Measurements from ENCODE around the gene DLG1. TPM values are rescaled to one million over a fixed set of nuclear protein-coding genes. Genes with fewer than 3 reads are reported as not detected.

Gene DLG1
- total and polyA plus RNA-seq, 2 of the 4 experiments (the other 2 are of a cell fraction) = 21.2 to 57.7 TPM

- Histone ChIP-seq H3K4me1 (ENCODE audit: control insufficient read depth, insufficient read depth, low read length) (no peaks in the 10 kb centered on the region), H2BK15ac (ENCODE audit: low read depth, low read length) (no peak overlapping the region), H4K8ac (ENCODE audit: low read depth in 2 of 2, low read length in 2 of 2) (no peak overlapping the region), H3K36me3 (ENCODE audit: control insufficient read depth, insufficient read depth, low read length) (no peaks in the 10 kb centered on the region), H2AK5ac (ENCODE audit: low read depth, low read length) (no peak overlapping the region), H3K4ac (ENCODE audit: low read depth, low read length) (no peak overlapping the region), H2AK9ac (replicated peaks; ENCODE audit: low read depth, low read length, poor library complexity) (no peak overlapping the region), H3K9me1 (ENCODE audit: insufficient read depth, low read length) (no peaks in the 10 kb centered on the region), H2BK20ac (ENCODE audit: low read depth, low read length) (no peak overlapping the region), H3K18ac (ENCODE audit: low read depth, low read length) (no peak overlapping the region), H2BK5ac (ENCODE audit: low read depth, low read length, poor library complexity, severe bottlenecking) (no peak overlapping the region), H3K27me3 (ENCODE audit: control insufficient read depth, insufficient read depth, low read length) (peaks cover 25% of the 10 kb centered on the region), H2AFZ (replicated peaks; ENCODE audit: low read length, poor library complexity) (no peak overlapping the region), H3K9ac (ENCODE audit: low read depth, low read length) (no peak overlapping the region), H4K91ac (ENCODE audit: insufficient read depth, low read depth, low read length) (no peak overlapping the region), H3K9me3 (ENCODE audit: control insufficient read depth, insufficient read depth, low read length) (no peaks in the 10 kb centered on the region), H4K5ac (ENCODE audit: low read depth, low read length) (no peak overlapping the region), H3K4me3 (ENCODE audit: insufficient read depth, low read depth, low read length) (no peak overlapping the region), H4K20me1 (ENCODE audit: insufficient read depth, low read length) (no peaks in the 10 kb centered on the region), H3K27ac (ENCODE audit: insufficient read depth, low read length) (no peak overlapping the region), H2BK120ac (ENCODE audit: low read depth, low read length) (no peak overlapping the region), H3K23ac (ENCODE audit: low read depth, low read length) (no peak overlapping the region), H3K79me1 (ENCODE audit: low read depth in 1 of 2, low read length in 2 of 2) (no peaks in the 10 kb centered on the region), H3K56ac (ENCODE audit: extremely low read depth, insufficient read depth, low read length) (no peak overlapping the region), H3K4me2 (ENCODE audit: low read depth, low read length) (no peak overlapping the region), H3K14ac (replicated peaks; ENCODE audit: low read depth, low read length) (no peak overlapping the region)
- TF ChIP-seq CHD1 (IDR thresholded peaks at IDR 0.05; ENCODE audit: low read depth, low read length) (no peak), MAFK (IDR thresholded peaks at IDR 0.05; ENCODE audit: low read depth, low read length) (no peak), POLR2A (IDR thresholded peaks at IDR 0.05; ENCODE audit: low read depth, low read length) (no peak), BHLHE40 (IDR thresholded peaks at IDR 0.05; ENCODE audit: low read depth, low read length) (no peak), FOS (IDR thresholded peaks at IDR 0.05; ENCODE audit: low read depth, low read length) (no peak), RFX5 (IDR thresholded peaks at IDR 0.05; ENCODE audit: low read depth, low read length) (no peak), MAZ (IDR thresholded peaks at IDR 0.05; ENCODE audit: borderline replicate concordance, low read depth, low read length) (no peak), SMC3 (IDR thresholded peaks at IDR 0.05; ENCODE audit: low read depth, low read length) (no peak), CEBPB (IDR thresholded peaks at IDR 0.05; ENCODE audit: low read depth, low read length) (no peak), MXI1 (IDR thresholded peaks at IDR 0.05; ENCODE audit: borderline replicate concordance, low read depth, low read length) (no peak), RAD21 (IDR thresholded peaks at IDR 0.05; ENCODE audit: low read length) (no peak), RCOR1 (IDR thresholded peaks at IDR 0.05; ENCODE audit: insufficient replicate concordance, low read length) (no peak), NFE2L2 (IDR thresholded peaks at IDR 0.05; ENCODE audit: low read depth, low read length) (no peak), USF2 (IDR thresholded peaks at IDR 0.05; ENCODE audit: low read depth, low read length) (no peak)
- TF ChIP-seq, protein P1, sequence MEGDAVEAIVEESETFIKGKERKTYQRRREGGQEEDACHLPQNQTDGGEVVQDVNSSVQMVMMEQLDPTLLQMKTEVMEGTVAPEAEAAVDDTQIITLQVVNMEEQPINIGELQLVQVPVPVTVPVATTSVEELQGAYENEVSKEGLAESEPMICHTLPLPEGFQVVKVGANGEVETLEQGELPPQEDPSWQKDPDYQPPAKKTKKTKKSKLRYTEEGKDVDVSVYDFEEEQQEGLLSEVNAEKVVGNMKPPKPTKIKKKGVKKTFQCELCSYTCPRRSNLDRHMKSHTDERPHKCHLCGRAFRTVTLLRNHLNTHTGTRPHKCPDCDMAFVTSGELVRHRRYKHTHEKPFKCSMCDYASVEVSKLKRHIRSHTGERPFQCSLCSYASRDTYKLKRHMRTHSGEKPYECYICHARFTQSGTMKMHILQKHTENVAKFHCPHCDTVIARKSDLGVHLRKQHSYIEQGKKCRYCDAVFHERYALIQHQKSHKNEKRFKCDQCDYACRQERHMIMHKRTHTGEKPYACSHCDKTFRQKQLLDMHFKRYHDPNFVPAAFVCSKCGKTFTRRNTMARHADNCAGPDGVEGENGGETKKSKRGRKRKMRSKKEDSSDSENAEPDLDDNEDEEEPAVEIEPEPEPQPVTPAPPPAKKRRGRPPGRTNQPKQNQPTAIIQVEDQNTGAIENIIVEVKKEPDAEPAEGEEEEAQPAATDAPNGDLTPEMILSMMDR (conservative IDR thresholded peaks at IDR 0.05; ENCODE audit: low read depth, low read length) = no peak
- CTCF ChIA-PET = no interaction called here
- dilution Hi-C loops (cut with HindIII; ENCODE audit: low sequenced_read_pairs, unreplicated experiment) = no loop called here
- no peak for DNase-seq
- ATAC-seq (ENCODE audit: low read depth) = no peak
- intact Hi-C loops (cut with micrococcal nuclease) = no loop called here
- BruUV-seq (replicated peaks) = no TSS peak
- POLR2A ChIA-PET (ENCODE audit: unreplicated experiment) = no interaction called here
- WGBS, 2 experiments (ENCODE audit: extremely low coverage in 2 of 2, insufficient read length in 1 of 2) = no CpG with 5 or more reads among the region's 11 CpGs
- in situ Hi-C loops (cut with MboI; ENCODE audit: low sequenced_read_pairs) = no loop called here
Observed at GRCh38 chr3:197333901-197334639, 35.7 kb upstream of the DLG1 start.

Measured in IMR-90 (cell line).